GM21786 (cell line): ENCODE data around the gene BNIP5.

ENCODE experiments used
- ATAC-seq: cut with Tn5 transposase; IDR thresholded peaks from one replicate; pipeline ENCODE4 v1.9.1; 2021; ENCODE audit not compliant: unreplicated experiment

Gene BNIP5

GRCh38 chr6:36336779-36337241, at the start of gene BNIP5:
Gene BNIP5 (minus strand): TSS chr6:36336888. CDS start chr6:36330690, 6,198 bp downstream.
- ATAC-seq: no peak

- no peak for ATAC-seq
Observed at GRCh38 chr6:36384095-36384494, 47.4 kb upstream of the BNIP5 start.

DNA sequence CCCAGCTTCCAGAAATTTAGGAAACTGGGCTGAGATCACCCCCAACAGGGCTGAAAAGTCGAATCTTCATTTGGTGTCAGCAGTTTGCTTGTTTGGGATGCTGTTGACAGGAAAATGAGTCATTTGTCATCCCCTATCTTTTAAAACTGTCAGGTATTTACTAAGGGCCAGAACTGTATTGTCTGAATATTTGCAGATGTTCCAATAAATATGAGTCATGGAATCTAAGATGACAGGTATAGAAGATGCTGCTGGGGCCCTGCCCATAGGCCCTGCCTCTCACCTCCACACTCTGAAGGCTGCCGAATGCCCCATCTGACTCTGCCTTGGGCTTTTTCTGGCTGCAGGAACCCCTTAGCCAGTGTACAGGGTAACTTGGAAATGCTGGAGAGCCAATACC, 46.9 kb upstream of the BNIP5 start:
- ATAC-seq: no peak

GRCh38 chr6:36382976-36383375, 46.3 kb upstream of the BNIP5 start:
- ATAC-seq: no peak

- ATAC-seq: no peak
Observed at GRCh38 chr6:36381502-36382389, 45.1 kb upstream of the BNIP5 start.

- no peak for ATAC-seq
Observed at GRCh38 chr6:36380166-36380565, 43.5 kb upstream of the BNIP5 start.

DNA sequence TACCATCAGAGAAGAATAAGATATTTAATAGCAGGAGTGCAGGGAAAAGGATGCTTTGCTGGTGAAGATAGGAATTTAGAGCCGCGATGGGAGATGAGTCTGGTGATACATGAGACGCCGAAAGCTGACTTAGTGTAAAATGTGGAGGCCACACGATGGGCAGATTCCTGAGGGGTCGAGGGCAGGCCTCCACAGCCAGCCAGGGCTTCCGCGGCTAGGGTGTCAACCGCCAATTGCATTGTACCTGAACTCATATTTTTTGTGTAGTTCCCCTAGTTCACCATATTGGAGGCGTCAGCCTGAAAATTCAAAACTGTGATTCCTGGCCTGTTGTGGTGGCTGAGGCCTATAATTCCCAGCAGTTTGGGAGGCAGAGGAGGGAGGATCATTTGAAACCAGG, 42.2 kb upstream of the BNIP5 start:
- no peak for ATAC-seq

DNA sequence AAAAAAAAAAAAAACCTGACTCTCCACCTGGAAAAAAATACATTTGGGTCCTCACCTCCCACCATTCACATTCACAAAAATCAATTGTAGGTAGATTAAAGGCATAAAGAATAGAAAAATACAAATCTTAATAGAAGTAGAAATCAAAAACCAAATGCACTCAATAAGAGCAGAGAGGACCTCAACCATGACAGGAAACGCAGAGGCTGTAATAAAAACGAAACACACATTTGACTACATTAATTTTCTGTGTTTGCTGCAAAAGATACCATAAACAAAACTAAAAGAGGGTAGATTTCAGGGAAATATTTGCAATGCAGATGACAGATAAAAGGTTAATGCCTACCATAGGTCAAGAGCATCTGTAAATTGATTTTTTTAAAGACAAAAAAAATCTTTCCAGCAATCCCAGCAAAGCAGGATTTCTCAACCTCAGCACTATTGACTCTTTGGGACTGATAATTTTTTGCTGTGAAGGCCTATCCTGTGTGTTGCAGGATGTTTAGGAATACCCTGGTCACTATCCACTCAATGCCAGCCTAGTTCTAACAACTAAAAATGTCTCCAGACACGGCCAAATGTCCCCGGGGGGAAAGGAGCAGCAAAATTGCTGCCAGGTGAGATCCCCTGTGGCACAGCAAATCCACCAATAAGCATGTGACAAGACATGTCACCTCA, 41.7 kb upstream of the BNIP5 start:
- ATAC-seq: no peak

DNA sequence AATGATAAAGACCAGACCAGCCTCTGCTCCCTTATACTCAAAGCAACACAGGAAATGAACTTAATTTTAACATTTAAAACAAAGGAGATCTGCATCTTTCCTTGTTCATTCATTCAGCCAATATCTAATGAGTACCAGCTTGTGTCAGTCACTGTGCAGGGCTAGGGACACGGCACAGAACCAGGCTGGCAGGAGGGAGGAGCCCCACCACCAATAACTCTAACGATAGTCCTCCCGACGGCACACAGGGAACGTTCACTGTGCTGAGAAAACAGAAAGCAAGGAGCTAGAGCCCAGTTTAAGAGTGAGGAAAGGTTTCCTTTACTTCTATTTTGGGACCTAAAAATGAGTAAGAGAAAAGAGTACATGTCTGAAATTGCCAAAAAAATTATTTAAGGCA, 40.9 kb upstream of the BNIP5 start:
- ATAC-seq: no peak

DNA sequence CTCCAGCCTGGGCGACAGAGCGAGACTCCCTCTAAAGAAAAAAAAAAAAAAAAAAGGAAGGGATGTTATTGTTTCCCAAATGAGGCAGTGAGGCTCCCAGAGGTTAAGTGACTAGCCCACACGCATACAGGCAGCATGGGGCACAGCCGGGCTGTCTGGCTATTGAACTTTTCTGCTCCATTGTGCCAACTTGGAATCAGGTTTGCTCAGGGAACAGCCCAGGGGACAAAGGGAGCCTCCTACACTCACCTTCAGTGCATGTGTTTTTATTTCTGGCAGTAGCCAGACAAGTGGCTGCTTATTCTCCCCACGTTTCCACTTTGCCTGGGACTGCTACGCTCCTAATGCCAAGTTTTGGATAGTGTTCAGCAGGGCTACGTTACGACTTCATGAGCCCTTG, 40.1 kb upstream of the BNIP5 start:
- no peak for ATAC-seq

DNA sequence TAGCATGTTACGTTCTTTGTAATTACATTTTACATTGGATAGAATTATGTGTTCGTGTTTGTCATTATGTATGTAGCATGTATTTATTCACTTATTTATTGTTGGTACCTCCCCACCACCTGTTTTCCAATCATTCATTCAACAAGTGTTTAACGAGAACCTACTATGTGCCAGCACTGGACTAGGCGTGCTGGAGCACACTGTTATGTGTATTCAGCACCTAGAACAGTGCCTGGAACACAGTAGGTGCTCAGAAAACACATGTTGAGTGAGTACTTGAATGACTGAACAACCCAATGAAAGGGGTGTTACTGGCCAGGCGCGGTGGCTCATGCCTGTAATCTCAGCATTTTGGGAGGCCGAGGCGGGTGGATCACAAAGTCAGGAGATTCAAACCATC, 39.5 kb upstream of the BNIP5 start:
- ATAC-seq: no peak

GRCh38 chr6:36375644-36376155, 39.0 kb upstream of the BNIP5 start:
- no peak for ATAC-seq

DNA sequence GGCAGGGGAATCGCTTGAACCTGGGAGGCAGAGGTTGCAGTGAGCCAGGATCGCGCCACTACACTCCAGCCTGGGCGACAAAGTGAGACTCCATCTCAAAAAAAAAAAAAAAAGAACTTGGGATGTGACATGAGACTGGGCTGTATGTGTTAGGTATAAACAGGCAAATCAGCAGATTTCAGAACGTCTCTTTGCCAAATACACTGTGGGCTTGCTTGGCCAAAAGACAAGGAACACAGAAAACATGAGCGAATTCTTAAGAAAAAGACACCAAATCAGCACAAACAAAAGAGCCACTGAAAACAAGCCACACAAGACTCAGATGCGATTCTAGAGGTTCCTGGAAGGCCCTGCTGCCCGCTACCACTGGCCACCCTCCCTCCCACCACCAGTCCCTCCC, 38.3 kb upstream of the BNIP5 start:
- no peak for ATAC-seq

GRCh38 chr6:36374194-36374593, 37.5 kb upstream of the BNIP5 start:
- ATAC-seq: no peak

GRCh38 chr6:36373368-36374019, 36.8 kb upstream of the BNIP5 start:
- ATAC-seq: no peak

DNA sequence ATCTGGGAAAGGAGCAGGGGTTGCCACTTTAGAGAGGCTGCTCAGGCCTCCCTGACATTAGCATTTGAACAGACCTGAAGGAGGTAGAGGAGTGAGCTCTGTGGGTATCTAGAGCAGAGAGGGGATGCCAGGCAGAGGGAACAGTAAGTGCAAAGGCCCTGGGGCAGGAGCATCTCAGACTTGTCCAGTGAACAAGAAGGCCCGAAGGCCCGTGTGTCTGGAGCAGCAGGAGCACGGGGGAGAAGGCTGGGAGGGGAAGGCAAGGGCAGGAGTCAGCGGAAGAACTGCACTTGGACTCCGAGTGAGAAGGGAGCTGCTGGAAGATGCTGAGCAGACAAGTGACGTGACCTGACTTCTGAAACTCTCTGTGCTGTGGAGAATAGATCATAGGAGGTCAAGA, 35.4 kb upstream of the BNIP5 start:
- ATAC-seq: no peak

DNA sequence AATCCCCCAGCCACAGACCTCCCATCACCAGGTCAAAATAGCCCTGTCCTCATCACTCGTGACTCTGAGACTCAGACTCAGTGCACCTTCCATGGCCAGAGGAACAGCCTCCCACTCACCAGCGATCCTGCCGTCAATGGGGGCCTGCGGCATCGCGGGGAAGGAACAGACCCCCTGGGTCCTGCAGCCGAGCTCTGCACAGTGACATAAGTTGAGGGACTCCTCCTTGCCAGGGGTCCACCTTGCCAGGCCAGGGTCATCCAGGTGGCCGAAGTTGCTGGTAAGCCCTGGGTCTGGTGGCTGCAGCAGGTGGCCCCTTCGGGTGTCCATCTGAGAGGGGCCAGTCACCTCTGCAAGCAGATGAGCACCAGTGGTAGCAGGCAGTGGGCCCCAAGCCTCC, 34.5 kb upstream of the BNIP5 start:
- no peak for ATAC-seq

GRCh38 chr6:36370638-36371037, 34.0 kb upstream of the BNIP5 start:
- ATAC-seq: no peak

- no peak for ATAC-seq
Observed at GRCh38 chr6:36368921-36369865, 32.5 kb upstream of the BNIP5 start.

- ATAC-seq: no peak
Observed at GRCh38 chr6:36368421-36368820, 31.7 kb upstream of the BNIP5 start.
